Liver (tissue), 3 donors: Measurements from ENCODE around the gene PTPRD.

Experiments used
- CTCF ChIP-seq: fragments of 150-350 bp; IDR thresholded peaks from 2 replicates; pipeline ENCODE4 v1.5.1; 2017; ENCODE audit warnings: improper control_type of control experiment, low read depth, low read length; ENCODE audit not compliant: missing input control
- HNF4A ChIP-seq, 2 donors: conservative IDR thresholded peaks; 2 replicates each; pipeline ENCODE4 v1.6.1; 2016; ENCODE audit warnings: antibody characterized with exemption in 2 of 2, mild to moderate bottlenecking in 2 of 2
- donor health status: healthy.
- donor health status: healthy.

DNA sequence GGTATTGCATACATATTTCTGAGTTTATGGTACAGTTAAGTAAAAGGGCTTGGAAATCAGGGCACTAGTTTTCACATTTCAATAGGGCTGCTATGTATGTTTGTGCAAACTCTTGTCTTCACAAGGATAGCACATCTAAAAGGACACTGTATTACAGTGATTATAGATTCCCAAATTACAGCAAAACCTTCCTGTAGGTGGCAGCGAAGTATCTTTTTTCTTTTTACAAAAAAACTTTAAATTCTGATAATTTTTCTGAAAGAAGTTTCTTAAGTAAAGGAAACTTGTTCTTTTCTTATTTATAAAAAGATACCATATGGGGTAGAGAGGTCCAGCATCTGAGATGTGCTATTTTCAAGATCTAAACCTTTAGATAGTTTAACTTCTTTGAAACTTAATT lies 337.8 kb downstream of the PTPRD start:
- TF ChIP-seq CTCF = no peak
- no peak for TF ChIP-seq HNF4A (conservative IDR thresholded peaks at IDR 0.05)
